ENCODE data around the gene TEDC2.

- TF ChIP-seq, protein P1, sequence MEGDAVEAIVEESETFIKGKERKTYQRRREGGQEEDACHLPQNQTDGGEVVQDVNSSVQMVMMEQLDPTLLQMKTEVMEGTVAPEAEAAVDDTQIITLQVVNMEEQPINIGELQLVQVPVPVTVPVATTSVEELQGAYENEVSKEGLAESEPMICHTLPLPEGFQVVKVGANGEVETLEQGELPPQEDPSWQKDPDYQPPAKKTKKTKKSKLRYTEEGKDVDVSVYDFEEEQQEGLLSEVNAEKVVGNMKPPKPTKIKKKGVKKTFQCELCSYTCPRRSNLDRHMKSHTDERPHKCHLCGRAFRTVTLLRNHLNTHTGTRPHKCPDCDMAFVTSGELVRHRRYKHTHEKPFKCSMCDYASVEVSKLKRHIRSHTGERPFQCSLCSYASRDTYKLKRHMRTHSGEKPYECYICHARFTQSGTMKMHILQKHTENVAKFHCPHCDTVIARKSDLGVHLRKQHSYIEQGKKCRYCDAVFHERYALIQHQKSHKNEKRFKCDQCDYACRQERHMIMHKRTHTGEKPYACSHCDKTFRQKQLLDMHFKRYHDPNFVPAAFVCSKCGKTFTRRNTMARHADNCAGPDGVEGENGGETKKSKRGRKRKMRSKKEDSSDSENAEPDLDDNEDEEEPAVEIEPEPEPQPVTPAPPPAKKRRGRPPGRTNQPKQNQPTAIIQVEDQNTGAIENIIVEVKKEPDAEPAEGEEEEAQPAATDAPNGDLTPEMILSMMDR (conservative IDR thresholded peaks at IDR 0.05 in 1 of 2, IDR thresholded peaks at IDR 0.05 in 1 of 2; ENCODE audit: extremely low read depth in 1 of 2, insufficient read depth in 1 of 2, low read depth in 1 of 2, low read length in 2 of 2): no peak
- TF ChIP-seq EZH2 (IDR thresholded peaks at IDR 0.05; ENCODE audit: borderline replicate concordance, low read length): no peak
Observed at GRCh38 chr16:2482249-2482648, 22.3 kb downstream of the TEDC2 start.

All from mammary epithelial cell (primary cell).